DND-41 (cell line): ENCODE data around the gene CGB3.

Source experiments
- CTCF ChIP-seq: IDR thresholded peaks from 2 replicates; pipeline ENCODE4 v1.5.1; 2012; ENCODE audit warnings: borderline replicate concordance, low read length, moderate library complexity, mild to moderate bottlenecking; ENCODE audit not compliant: poor library complexity, severe bottlenecking; ENCODE audit errors: extremely low read depth
- EZH2 ChIP-seq: IDR thresholded peaks from 3 replicates; pipeline ENCODE4 v1.6.1; 2012; ENCODE audit warnings: borderline replicate concordance, low read depth, mild to moderate bottlenecking, moderate library complexity, low read length, inconsistent platforms; ENCODE audit not compliant: severe bottlenecking

GRCh38 chr19:48991873-48992580 lies 32.1 kb downstream of the CGB3 start:
- TF ChIP-seq CTCF (no peak), EZH2 (no peak)
